HepG2 (cell line): Measurements from ENCODE around the gene NUDT22. TPM values are rescaled to one million over a fixed set of nuclear protein-coding genes. Genes with fewer than 3 reads are reported as not detected.
A peak's percentile ranks its signal among the peaks of the same experiment; 100 is the strongest.

ENCODE experiments used
- AGO1 ChIP-seq: fragments of 200-400 bp; formaldehyde crosslinking; IDR thresholded peaks from 2 replicates; pipeline ENCODE4 v1.6.1; 2017; ENCODE audit warnings: mild to moderate bottlenecking, low read depth, low read length, moderate library complexity; ENCODE audit not compliant: poor library complexity, severe bottlenecking
- KDM1A ChIP-seq: IDR thresholded peaks from 2 replicates; pipeline ENCODE4 v1.6.1; 2016; ENCODE audit warnings: missing compliant biosample characterization
- MEF2D ChIP-seq: sonication (generic); formaldehyde crosslinking; IDR thresholded peaks from 2 replicates; pipeline ENCODE4 v1.5.1; 2020; ENCODE audit warnings: mild to moderate bottlenecking, missing genetic modification reagents
- RARA ChIP-seq: IDR thresholded peaks from 2 replicates; pipeline ENCODE4 v1.6.1; 2016; ENCODE audit warnings: missing genetic modification reagents, missing compliant biosample characterization
- SALL1 ChIP-seq: sonication (generic); formaldehyde crosslinking; IDR thresholded peaks from 2 replicates; pipeline ENCODE4 v1.8.0; 2022; ENCODE audit warnings: mild to moderate bottlenecking, missing genetic modification reagents
- SP5 ChIP-seq: IDR thresholded peaks from 2 replicates; pipeline ENCODE4 v1.6.1; 2016; ENCODE audit warnings: low read depth, borderline replicate concordance
- STAG1 ChIP-seq: sonication (generic); formaldehyde crosslinking; IDR thresholded peaks from 2 replicates; pipeline ENCODE4 v1.4.0; 2020; ENCODE audit warnings: missing genetic modification reagents
- ZC3H13 ChIP-seq: sonication (generic); formaldehyde crosslinking; IDR thresholded peaks from 2 replicates; pipeline ENCODE4 v1.8.1; 2023; ENCODE audit warnings: mild to moderate bottlenecking, missing genetic modification reagents, moderate library complexity
- ZFX ChIP-seq: sonication (generic); formaldehyde crosslinking; IDR thresholded peaks from 2 replicates; pipeline ENCODE4 v1.4.0; 2020; ENCODE audit warnings: mild to moderate bottlenecking, low read depth, missing genetic modification reagents, moderate library complexity
- ZNF292 ChIP-seq: sonication (generic); formaldehyde crosslinking; IDR thresholded peaks from 2 replicates; pipeline ENCODE4 v1.8.1; 2022; ENCODE audit warnings: mild to moderate bottlenecking, low read depth, missing genetic modification reagents, borderline replicate concordance
- ZNF501 ChIP-seq: sonication (generic); formaldehyde crosslinking; IDR thresholded peaks from 2 replicates; pipeline ENCODE4 v1.5.1; 2020; ENCODE audit warnings: mild to moderate bottlenecking, moderate library complexity, missing genetic modification reagents
- ZNF556 ChIP-seq: sonication (generic); formaldehyde crosslinking; IDR thresholded peaks from 2 replicates; pipeline ENCODE4 v1.4.0; 2020; ENCODE audit warnings: mild to moderate bottlenecking, missing genetic modification reagents, borderline replicate concordance
- ZNF589 ChIP-seq: sonication (generic); formaldehyde crosslinking; conservative IDR thresholded peaks from 2 replicates; pipeline ENCODE4 v1.8.0; 2022; ENCODE audit warnings: mild to moderate bottlenecking, moderate library complexity, missing genetic modification reagents
- ZNF607 ChIP-seq: sonication (generic); formaldehyde crosslinking; IDR thresholded peaks from 2 replicates; pipeline ENCODE4 v1.5.1; 2020; ENCODE audit warnings: missing genetic modification reagents, mild to moderate bottlenecking, borderline replicate concordance
- ZNF646 ChIP-seq: sonication (generic); formaldehyde crosslinking; IDR thresholded peaks from 2 replicates; pipeline ENCODE4 v1.9.0; 2021; ENCODE audit warnings: mild to moderate bottlenecking, missing genetic modification reagents
- ZNF687 ChIP-seq: sonication (generic); formaldehyde crosslinking; IDR thresholded peaks from 2 replicates; pipeline ENCODE4 v1.5.1; 2020; ENCODE audit warnings: mild to moderate bottlenecking, missing genetic modification reagents, moderate library complexity
- polyA plus RNA-seq, 8 experiments: library from polyadenylated mRNA; depleted of rRNA in 3 of 8; stranded (reverse) in 7 of 8; unstranded in 1 of 8; fragments of >200 nt; fragmentation: Illumina TruSeq in 4 of 8; extraction: Trizol in 4 of 8; gene quantifications; 2 replicates each; pipeline versions ENCODE4 v1.2.1 to v1.2.3, GENCODE V29; 2011 to 2016; ENCODE audit warnings: low read depth in 4 of 8, missing spikeins in 1 of 8, mixed read lengths in 1 of 8; ENCODE audit not compliant: insufficient read depth in 1 of 8
- total RNA-seq, 5 experiments: library from RNA; depleted of rRNA; stranded (reverse); fragments of >200 nt; fragmentation: Illumina TruSeq; extraction: Trizol; gene quantifications; 2 replicates each; pipeline ENCODE4 v1.2.3, GENCODE V29; 2016; ENCODE audit warnings: low read depth in 1 of 5
- TF ChIP-seq, protein P1 (sequence below): sonication (generic); formaldehyde crosslinking; IDR thresholded peaks from 2 replicates; pipeline ENCODE4 v1.5.0; 2020; ENCODE audit warnings: mild to moderate bottlenecking, missing genetic modification reagents, moderate library complexity

The NUDT22 gene
- total and polyA plus RNA-seq, 2 of the 13 experiments (the other 11 are each of a cell fraction or from before 2014, with no cell fraction given), result 33.5 to 39.8 TPM

DNA sequence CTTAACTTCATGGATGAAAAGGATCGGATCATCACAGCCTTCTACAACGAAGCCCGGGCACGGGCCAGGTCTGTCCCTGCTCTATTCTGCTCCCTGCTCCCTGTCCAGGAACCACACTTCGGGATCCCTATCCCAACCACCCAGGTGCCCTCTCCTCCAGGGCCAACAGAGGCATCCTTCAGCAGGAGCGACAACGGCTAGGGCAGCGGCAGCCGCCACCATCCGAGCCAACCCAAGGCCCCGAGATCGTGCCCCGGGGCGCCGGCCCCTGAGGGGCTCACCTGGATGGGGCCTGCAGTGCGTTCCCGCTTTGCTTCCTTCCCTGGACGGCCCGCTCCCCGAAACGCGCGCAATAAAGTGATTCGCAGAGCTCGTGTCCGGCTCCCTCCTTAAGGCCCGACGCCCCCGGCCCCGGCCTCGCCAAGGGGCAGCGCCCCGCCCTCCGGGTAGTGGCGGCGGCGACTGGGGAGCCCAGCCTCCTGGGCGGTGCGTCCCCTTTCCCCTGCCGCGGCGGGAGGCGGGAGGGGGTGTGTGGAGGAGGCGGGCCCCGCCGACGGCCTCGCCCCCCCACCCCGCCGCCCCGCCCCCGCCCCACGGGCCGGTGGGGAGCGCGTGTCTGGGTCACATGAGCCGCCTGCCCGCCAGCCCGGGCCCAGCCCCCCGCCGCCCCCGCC is 8.0 kb downstream of the NUDT22 start, which contains the start of gene VEGFB (continued):
- TF ChIP-seq ZNF687 (peak; percentile 58), ZNF607 (0 out of 2 replicates have a peak, but pooled peaks have one; percentile 45), ZFX (CRISPR knock-in tag) (peak; percentile 52), ZNF556 (CRISPR knock-in tag) (0 out of 2 replicates have a peak, but pooled peaks have one; percentile 36), ZNF646 (CRISPR knock-in tag) (no peak), ZNF589 (CRISPR knock-in tag) (0 out of 2 replicates have a peak, but pooled peaks have one; percentile 33), AGO1 (peak; percentile 87), KDM1A (no peak), MEF2D (CRISPR knock-in tag) (0 out of 2 replicates have a peak, but pooled peaks have one; percentile 48), ZNF292 (CRISPR knock-in tag) (no peak), ZNF501 (CRISPR knock-in tag) (0 out of 2 replicates have a peak, but pooled peaks have one; percentile 18), SALL1 (CRISPR knock-in tag) (peak; percentile 51; the same call in 1 of the 2 replicates), RARA (peak; percentile 7; the same call in 1 of the 2 replicates), SP5 (peak; percentile 41; the same call in 1 of the 2 replicates), STAG1 (CRISPR knock-in tag) (no peak), ZC3H13 (CRISPR knock-in tag) (peak; percentile 75; the same call in 1 of the 2 replicates)
- TF ChIP-seq, protein P1, sequence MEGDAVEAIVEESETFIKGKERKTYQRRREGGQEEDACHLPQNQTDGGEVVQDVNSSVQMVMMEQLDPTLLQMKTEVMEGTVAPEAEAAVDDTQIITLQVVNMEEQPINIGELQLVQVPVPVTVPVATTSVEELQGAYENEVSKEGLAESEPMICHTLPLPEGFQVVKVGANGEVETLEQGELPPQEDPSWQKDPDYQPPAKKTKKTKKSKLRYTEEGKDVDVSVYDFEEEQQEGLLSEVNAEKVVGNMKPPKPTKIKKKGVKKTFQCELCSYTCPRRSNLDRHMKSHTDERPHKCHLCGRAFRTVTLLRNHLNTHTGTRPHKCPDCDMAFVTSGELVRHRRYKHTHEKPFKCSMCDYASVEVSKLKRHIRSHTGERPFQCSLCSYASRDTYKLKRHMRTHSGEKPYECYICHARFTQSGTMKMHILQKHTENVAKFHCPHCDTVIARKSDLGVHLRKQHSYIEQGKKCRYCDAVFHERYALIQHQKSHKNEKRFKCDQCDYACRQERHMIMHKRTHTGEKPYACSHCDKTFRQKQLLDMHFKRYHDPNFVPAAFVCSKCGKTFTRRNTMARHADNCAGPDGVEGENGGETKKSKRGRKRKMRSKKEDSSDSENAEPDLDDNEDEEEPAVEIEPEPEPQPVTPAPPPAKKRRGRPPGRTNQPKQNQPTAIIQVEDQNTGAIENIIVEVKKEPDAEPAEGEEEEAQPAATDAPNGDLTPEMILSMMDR (CRISPR knock-in tag), result no peak
